ENCODE data around the gene FOXK1.
A peak's percentile ranks its signal among the peaks of the same experiment; 100 is the strongest.
"Not testable (repeated sequence)": the region's sequence is repeated elsewhere in the genome, so short reads cannot be mapped to it uniquely, and the experiment has no call there.

FOXK1 gene

GRCh38 chr7:4786015-4786414 lies 103.9 kb downstream of the FOXK1 start:
- DNase-seq (ENCODE audit: low read depth in 2 of 2), result no peak

- no peak for DNase-seq (ENCODE audit: low read depth in 2 of 2)
These were observed 105.4 kb downstream of the FOXK1 start for GRCh38 chr7:4787541-4787940.

GRCh38 chr7:4787947-4788626 lies 106.0 kb downstream of the FOXK1 start:
- DNase-seq (ENCODE audit: low read depth in 2 of 2), result no peak

- no peak for DNase-seq (ENCODE audit: low read depth in 2 of 2)
These were observed 106.6 kb downstream of the FOXK1 start for GRCh38 chr7:4788627-4789189.

- no peak for DNase-seq (ENCODE audit: low read depth in 2 of 2)
These were observed 107.3 kb downstream of the FOXK1 start for GRCh38 chr7:4789194-4790077.

GRCh38 chr7:4790078-4790465 lies 108.0 kb downstream of the FOXK1 start:
- no peak for DNase-seq (ENCODE audit: low read depth in 2 of 2)

- no peak for DNase-seq (ENCODE audit: low read depth in 2 of 2)
These were observed 108.5 kb downstream of the FOXK1 start for GRCh38 chr7:4790516-4790991.

GRCh38 chr7:4791101-4791737 lies 109.1 kb downstream of the FOXK1 start:
- no peak for DNase-seq (ENCODE audit: low read depth in 2 of 2)

GRCh38 chr7:4791738-4792536 lies 109.8 kb downstream of the FOXK1 start:
- DNase-seq (ENCODE audit: low read depth in 2 of 2), result peak; percentile 60 to 64

GRCh38 chr7:4792537-4793126 lies 110.5 kb downstream of the FOXK1 start:
- no peak for DNase-seq (ENCODE audit: low read depth in 2 of 2)

- DNase-seq (ENCODE audit: low read depth in 2 of 2), result not testable (repeated sequence)
These were observed 111.4 kb downstream of the FOXK1 start for GRCh38 chr7:4793385-4793993.

GRCh38 chr7:4794171-4794570 lies 112.1 kb downstream of the FOXK1 start:
- not testable (repeated sequence) for DNase-seq (ENCODE audit: low read depth in 2 of 2)

GRCh38 chr7:4794591-4795350 lies 112.7 kb downstream of the FOXK1 start:
- no peak for DNase-seq (ENCODE audit: low read depth in 2 of 2)

GRCh38 chr7:4796453-4796852 lies 114.4 kb downstream of the FOXK1 start:
- no peak for DNase-seq (ENCODE audit: low read depth in 2 of 2)

- DNase-seq (ENCODE audit: low read depth in 2 of 2), result peak; percentile 28 to 29
These were observed 116.0 kb downstream of the FOXK1 start for GRCh38 chr7:4797858-4798705.

- no peak for DNase-seq (ENCODE audit: low read depth in 2 of 2)
These were observed 116.7 kb downstream of the FOXK1 start for GRCh38 chr7:4798706-4799235.

GRCh38 chr7:4799508-4800268 lies 117.6 kb downstream of the FOXK1 start:
- no peak for DNase-seq (ENCODE audit: low read depth in 2 of 2)

- no peak for DNase-seq (ENCODE audit: low read depth in 2 of 2)
These were observed 118.4 kb downstream of the FOXK1 start for GRCh38 chr7:4800487-4800886.

Measured in stimulated activated CD8-positive, alpha-beta memory T cell treated with anti-CD3 and anti-CD28 coated beads, Interleukin-7, amount 100 ng/mL, for 1 hour (primary cell).